GM19043 (cell line): Measurements from ENCODE around the gene FOXN4.

ENCODE experiments used
- ATAC-seq: cut with Tn5 transposase; IDR thresholded peaks from one replicate; pipeline ENCODE4 v1.9.1; 2021; ENCODE audit warnings: low read depth; ENCODE audit not compliant: unreplicated experiment

Gene FOXN4

GRCh38 chr12:109307051-109307450 is 2.0 kb downstream of the FOXN4 start:
- ATAC-seq = no peak

DNA sequence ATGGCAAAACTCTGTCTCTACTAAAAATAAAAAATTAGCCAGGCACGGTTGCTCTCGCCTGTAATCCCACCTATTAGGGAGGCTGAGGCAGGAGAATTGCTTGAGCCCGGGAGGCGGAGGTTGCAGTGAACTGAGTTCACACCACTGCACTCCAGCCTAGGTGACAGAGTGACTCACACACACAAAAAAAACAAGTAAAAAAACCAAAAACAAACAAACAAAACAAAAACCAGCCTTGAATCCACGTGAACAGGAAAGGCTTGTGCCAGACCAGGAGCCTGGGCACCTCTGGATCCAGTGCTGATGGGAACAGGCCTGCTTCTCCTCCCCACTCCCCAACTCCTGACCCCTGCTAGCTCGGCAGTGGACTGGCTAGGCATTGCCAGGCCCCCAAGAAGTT is 3.5 kb downstream of the FOXN4 start:
- ATAC-seq = no peak

- ATAC-seq = no peak
These were observed 4.6 kb downstream of the FOXN4 start for GRCh38 chr12:109304485-109304884.

GRCh38 chr12:109302770-109303169 is 6.3 kb downstream of the FOXN4 start:
- ATAC-seq = no peak

- no peak for ATAC-seq
These were observed 6.7 kb downstream of the FOXN4 start for GRCh38 chr12:109302358-109302757.

DNA sequence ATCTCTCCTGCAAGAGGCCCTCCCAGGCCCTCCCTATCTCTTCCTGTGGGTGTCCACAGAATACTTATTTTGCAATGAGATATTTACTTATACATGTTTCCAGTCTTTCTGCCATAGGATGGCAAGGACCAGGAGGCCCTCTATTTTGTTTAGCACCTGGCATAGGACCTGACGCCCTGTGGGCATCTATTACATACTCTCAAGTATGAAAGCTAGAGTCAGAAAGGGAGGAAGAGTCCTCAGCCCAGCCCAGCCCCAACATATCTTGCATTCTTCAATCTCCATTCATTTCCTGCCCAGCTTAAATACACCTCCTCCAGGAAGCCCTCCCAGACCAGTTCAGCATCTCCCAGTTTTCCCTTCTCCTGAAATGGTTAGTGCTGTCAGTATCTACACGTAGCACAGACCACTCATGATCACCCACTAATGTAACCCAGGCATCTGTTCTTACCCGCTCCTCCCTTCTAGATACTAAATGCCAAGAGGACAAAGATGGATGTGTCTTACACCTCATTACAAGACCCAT is 7.4 kb downstream of the FOXN4 start:
- ATAC-seq = no peak

- ATAC-seq = no peak
These were observed 9.2 kb downstream of the FOXN4 start for GRCh38 chr12:109299849-109300248.

DNA sequence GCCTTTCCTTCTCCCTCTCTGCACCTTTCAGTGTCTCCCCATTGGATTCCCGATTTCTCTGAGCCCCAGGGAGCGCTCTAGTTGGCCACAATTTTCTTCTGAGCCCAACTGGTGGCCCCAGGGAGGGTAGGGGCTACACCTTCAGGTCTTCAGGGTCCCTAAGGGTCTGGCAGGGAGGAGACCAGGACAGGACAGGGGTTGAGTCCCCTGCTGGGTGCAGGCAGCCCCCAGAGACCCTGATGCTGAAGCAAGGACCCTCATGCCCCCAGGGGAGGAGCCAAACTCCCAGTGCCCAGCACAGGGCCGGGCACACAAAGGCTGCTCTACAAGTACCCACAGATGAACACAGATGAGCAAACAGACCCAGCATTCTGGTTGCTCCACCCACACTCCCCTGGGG is 12.7 kb downstream of the FOXN4 start:
- no peak for ATAC-seq

DNA sequence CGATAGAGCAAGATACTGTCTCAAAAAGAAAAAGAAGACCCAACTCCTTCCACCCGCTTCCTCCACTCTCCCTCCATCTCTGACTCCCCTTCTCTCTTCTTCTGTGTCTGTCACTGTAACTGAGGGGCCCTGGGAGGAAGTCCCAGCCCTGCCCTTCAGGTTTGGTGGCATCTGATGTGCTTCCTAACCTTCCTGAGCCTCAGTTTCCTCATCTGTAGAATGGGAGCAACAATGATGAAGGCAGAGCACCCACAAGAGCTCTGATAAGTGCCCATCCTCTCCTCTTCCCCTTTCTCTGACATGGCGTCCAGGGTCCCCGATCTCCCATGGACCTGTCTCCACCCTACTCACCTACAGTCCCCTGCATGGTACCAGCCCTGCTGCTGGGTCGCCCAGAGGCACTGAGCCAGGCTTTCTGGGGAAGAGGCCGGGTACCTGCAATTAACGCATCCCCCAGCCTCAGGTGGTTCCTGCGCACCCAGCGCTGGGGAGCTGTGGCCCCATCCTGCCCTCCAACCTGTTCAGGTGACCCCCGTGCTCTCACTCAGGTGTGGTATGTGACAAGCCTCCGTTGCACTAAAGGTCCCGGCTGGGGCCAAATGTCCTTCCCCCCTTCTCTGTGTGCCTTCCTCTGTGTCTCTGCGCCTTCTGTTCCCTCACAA is 13.2 kb downstream of the FOXN4 start:
- ATAC-seq = no peak

DNA sequence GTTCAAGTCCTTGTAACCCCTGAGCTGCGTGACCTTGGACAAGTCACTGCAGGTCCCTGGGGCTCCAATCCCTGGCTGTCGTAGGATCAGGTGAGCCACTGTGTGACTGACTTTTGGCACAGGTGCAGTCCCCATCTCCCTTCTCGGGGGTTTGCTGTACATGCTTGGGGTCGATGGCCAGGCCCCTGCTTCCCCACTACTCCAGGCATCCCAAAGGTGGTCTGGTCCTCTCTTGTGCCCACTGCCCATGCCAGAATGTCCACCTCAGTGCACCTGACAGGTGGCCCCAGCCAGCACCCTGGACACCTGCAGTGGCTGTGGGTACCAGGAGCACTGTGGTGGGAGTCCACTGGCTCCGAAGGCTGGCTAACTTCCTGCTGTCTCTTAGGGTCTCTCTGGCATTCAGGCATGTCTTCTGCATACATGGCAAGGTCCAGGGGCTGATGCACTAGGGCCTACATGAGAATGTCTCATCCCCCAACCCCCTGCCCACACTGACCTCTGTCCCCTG is 14.7 kb downstream of the FOXN4 start:
- ATAC-seq = no peak

GRCh38 chr12:109293106-109293505 is 16.0 kb downstream of the FOXN4 start:
- ATAC-seq = no peak

- no peak for ATAC-seq
These were observed 16.8 kb downstream of the FOXN4 start for GRCh38 chr12:109292342-109292711.

GRCh38 chr12:109291521-109292341 is 17.4 kb downstream of the FOXN4 start:
- ATAC-seq = no peak

- no peak for ATAC-seq
These were observed 18.0 kb downstream of the FOXN4 start for GRCh38 chr12:109291117-109291516.

DNA sequence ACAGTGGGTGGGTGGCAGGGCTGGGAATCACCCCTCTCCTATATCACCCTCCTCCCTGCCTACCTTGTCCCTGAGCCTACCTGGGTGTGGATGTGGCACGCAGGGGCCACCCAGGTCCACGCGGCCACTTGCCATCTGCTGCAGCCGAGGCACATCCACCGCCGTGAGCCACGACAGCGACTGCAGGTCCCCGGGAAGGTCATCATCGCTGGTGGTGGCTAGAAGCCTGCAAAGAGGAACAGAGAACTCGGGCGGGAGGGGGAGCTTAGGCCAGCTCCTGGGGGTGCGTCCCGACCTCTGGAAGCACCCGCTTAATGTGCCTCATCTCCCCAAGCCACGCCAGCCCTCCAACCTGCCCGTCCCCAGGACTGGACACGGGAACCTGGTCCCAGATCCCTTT is 19.0 kb downstream of the FOXN4 start:
- no peak for ATAC-seq

- no peak for ATAC-seq
These were observed 19.5 kb downstream of the FOXN4 start for GRCh38 chr12:109289551-109289950.

- ATAC-seq = no peak
These were observed 20.1 kb downstream of the FOXN4 start for GRCh38 chr12:109289004-109289403.

DNA sequence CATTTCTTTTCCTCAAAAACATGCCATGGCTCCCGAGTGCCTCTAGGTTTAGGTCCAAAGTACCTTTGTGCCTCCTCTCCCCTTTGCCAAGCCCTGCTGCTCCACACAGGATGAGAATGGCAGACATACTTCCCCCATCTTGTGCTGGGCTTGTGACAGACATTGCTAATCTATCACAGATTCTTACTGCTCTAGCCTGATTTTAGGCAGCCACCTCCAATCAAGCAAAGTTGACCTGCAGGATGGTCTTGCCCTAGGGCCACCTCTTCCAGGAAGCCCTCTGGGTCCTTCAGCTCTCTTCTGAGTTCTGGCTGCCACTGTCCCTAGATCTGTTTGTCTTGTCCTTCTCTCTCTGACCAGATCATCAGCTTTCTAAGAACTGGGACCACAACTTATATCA is 20.5 kb downstream of the FOXN4 start:
- no peak for ATAC-seq

DNA sequence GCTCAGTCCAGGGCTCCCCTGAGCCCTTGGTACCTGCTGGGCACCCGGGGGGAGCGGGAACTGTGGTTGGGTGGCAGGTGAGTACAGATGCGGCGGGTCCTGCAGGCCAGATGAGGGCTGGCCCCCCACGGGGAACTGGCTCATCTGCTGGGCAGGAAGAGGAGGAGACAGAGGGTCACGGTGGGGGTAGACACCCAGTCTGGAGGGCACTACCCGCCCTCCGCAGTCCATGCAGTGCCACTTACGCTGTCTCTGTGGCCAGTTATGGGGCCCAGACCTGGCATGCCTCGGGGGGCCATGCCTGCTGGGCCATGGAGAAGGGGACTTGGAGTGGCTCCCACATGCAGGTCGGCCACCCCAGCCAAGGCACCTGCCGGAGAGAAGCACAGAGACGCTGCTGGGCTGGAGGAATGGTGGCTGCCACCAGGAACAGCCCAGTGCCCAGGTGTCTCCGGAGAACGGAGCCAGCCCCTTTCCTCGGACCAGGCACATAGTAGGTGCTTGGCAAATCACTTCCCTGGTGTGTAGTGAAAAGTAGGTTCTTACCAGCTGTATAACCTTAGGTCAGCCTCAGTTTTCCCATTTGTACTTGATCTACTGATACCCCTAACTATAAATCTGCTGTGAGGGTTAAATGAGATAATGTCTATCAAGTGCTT is 21.1 kb downstream of the FOXN4 start:
- ATAC-seq = no peak

- no peak for ATAC-seq
These were observed 21.9 kb downstream of the FOXN4 start for GRCh38 chr12:109287181-109287580.

GRCh38 chr12:109286652-109287051 is 22.4 kb downstream of the FOXN4 start:
- no peak for ATAC-seq
